GM18508 (cell line): ENCODE results near the gene NOL6.
"Not testable (repeated sequence)": the region's sequence is repeated elsewhere in the genome, so short reads cannot be mapped to it uniquely, and the experiment has no call there.

Source experiments
- ATAC-seq: cut with Tn5 transposase; IDR thresholded peaks from one replicate; pipeline ENCODE4 v1.9.1; 2021; ENCODE audit warnings: moderate number of reproducible peaks; ENCODE audit not compliant: insufficient read depth, unreplicated experiment

Gene NOL6

DNA sequence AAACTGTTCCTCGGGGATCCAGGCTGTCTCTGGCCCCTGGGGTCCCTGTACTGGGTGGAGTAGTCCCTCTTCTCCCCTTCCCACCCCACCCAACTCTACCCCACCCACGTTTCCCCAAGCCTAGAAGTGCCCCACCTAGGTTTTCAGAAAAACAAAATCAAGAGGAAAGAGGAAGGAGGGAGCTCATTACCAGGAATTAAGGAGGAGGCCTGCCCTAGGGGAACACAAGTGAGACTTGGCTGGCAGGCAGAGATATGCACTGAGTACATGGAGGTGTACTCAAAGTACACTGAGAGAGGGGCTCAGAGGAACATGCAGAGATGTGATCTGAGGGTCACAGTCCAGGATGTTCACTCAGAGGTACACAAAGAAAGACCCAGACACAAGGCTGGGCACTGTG lies 36.5 kb downstream of the NOL6 start:
- no peak for ATAC-seq

DNA sequence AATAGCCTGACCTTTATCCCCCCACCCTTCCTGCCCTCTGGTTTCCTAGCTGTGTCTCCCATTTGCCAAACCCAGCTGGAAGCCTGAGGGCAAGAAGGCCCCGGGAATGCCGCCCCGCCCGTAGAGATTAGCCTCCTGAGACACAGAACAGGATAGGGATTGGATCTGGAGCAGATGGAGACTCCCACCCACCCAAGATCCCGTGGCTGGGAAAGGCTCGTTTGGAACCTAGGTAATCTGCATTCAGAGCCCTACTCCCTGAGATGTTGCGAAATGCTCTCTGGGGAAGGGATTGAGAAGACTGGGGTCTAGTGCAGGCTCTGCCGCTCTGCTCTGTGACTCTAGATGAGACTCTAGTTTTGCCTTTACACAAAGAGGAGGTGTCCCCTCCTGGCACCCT lies 37.3 kb downstream of the NOL6 start:
- ATAC-seq = no peak

DNA sequence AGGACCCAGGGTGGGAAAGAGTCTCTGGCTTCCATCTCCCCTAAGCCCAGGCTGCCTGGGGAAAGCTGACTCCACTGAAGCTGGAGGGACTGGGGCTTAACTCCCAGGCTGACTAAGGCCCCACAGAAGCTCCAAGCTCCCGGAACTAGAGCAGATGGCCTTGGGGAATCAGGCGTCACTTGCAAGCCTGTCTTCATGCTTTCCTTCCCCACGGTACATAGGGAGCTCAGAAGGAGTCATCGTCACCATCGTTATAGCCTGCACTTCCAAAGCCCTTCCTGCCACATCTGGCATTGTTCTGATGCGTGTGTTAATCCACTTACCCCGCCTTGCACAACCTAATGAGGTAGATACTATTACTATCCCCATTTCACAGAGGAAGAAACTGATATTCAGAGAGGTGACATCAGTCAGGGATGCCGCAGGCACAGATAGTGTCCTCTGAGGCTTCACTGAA lies 37.9 kb downstream of the NOL6 start:
- ATAC-seq = no peak

DNA sequence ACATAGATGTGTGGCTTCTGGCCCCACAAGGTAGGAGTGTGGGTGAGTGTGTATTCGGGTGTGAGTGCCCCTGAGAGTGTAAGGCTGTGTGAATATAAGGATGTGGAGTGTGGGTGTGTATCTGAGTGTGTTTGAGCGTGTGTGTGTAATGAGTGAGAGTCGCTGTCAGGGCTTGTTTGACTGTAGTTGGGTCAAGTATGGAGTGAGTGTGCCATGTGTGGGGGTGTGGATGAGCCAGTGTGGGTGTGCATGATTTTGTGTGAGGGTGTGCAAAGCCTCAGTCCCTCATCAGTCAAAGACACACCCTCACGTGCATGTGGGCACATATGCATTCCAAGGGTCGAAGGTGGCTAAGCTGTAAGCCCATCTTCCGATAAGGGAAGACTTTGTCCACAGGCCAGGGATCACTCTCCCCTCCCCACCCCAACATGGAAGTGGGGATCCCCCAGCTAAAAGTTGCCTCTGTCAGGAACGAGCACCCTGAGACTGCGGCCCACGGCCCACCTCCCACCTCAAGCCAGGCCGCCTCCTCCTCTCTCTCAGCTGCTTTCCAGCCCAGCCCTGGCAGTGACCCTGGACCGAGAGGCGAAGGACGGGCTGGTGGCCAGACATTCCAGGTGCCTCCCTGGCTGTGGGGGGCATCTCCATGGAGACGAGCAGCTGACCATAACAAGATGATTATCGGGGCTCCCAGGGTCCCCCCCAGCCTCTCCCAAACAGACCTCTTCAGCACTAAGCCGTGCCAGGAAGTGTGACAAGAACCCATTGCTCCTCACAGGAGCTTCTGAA lies 39.2 kb downstream of the NOL6 start:
- ATAC-seq = no peak

DNA sequence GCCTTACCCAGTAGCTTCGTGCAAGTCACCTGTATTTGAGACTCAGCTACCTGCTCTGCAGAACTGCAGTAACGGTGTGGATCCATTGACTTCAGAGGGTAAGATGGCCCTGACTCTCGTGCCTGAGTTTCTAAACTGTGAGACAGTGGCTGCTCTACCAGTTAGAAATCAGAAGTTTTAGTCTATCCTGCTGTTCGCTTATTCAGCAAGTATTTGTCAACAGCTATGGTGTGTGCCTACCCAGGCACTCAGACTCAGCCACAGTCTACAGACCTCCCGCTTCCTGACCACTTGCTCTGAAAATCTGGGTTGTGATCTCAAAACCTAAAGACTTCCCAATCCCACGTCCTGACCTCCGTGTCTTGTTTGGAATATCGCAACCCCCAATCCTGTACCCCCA lies 39.9 kb downstream of the NOL6 start:
- no peak for ATAC-seq

DNA sequence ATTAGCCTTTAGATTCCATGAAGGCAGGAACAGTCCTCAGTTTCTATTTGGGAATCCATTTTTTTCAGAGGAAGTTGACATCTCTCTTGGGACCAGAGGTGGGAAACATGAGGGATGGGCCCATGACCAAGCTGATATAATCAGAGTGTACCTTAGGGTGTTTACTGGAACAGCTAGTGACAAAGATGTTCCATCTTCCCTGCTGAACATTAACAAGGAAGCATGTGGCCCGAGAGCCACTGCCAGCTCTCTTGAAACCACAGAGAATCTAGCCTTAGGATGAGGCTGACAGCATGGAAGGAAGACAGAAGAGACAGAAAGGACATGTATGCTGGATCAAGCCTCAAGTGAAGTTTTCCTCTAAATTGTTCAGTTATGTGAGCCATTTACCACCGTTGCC lies 42.3 kb downstream of the NOL6 start:
- ATAC-seq = no peak

DNA sequence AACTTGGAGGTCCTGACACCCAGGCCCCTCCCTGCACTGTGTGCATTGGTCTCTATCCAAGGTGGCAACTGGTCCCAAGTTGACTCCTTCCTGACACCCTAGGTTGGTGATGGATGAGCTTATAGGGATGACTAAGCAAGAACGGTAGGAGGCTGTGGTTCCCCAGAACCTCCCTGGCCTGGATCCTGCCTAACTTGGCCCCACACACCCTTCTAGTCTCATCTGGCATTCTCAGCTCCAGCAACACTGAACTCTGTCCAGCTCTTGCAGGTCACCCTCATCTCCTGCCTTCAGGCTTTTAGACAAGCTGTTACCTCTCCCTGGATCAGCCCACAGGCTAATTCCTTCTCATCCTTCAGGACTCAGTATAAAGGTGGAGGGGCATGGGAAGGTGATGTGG lies 42.8 kb downstream of the NOL6 start:
- ATAC-seq = no peak

DNA sequence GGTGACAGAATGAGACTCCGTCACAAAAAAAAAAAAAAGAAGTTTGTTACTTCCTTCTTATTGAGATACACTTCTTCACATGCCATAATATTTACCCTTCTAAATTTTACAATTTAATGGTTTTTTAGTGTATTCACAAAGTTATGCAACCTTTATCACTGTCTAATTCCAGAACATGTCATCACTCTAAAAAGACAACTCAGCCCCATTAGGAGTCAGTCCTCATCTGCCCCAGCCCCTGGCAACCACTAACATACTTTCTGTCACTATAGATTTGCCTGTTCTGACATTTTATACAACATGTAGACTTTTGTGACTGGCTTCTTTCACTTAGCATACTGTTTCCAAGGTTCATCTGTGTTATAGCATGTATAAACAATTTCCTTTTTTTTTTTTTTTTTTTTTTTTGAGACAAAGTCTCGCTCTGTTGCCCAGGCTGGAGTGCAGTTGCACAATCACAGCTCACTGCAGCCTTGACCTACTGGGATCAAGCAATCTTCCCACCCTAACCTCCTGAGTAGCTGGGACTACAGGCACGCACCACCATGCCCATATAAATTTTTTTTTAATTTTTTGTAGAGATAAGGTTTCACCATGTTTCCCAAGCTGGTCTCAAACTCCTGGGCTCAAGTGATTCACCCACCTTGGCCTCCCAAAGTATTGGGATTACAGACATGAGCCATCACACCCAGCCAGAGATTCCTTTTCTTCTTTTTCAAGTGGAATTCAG lies 44.3 kb downstream of the NOL6 start:
- ATAC-seq = no peak

DNA sequence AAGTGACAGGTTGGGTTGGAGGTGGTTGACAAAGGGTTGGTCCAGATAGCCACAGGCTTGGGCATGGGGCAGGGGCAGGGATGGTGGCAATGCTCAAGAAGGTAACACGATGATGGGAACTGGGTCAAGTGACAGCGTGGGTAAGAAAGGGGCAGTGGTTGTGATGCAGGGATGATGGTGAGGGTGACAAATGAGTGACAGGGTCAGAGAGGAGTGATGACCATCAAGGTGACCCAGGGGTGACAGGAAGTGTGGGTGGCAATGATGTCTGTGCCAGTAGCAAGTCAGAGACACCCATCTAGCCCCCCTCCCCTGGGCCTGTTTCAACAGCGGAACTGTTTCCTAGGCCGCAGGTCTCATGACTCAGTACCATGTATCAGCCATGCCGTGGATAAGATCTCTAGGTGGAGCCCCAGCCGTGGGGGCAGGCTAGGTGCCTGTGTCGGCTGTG lies 46.9 kb downstream of the NOL6 start:
- no peak for ATAC-seq

DNA sequence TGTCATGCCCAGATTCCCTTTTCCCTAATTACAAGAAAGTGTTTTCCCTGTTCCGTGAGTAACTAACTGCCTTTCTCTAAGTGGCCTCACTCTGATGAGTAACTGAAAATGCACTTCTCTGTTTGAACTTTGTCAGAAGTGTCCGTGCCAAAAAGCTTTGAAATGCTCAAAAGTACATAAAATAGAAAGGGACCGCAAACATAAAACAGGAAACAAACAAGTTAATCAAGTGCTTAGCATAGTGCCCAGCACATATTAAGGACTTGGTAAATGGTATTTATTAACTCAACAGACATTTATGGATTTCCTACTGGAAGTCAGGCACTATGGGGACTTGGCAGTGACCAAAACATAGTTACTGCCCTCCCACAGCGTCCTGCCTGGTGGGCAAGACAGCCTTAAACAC lies 48.6 kb downstream of the NOL6 start:
- ATAC-seq = no peak

DNA sequence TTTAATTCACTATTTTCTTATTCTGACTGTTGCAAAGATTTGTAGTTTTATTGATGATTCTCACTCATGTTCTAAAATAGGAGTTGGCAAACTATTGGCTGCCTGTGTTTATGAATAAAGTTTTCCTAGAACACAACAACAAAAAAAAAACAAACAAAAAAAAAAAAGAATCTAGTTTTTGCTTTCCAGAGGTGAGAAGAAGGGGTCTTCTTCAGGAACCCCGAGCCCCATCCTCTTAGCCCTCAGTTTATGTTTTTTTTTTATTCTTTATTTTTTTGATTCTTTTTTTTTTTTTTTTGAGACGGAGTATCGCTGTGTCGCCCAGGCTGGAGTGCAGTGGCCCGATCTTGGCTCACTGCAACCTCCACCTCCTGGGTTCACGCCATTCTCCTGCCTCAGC lies 49.2 kb downstream of the NOL6 start:
- not testable (repeated sequence) for ATAC-seq

DNA sequence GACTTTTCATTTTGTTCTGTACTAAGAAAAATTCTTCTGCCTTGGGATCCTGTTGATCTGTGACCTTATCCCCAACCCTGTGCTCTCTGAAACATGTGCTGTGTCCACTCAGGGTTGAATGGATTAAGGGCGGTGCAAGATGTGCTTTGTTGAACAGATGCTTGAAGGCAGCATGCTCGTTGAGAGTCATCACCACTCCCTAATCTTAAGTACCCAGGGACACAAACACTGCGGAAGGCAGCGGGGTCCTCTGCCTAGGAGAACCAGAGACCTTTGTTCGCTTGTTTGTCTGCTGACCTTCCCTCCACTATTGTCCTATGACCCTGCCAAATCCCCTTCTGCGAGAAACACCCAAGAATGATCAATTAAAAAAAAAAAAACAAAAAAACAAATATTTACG lies 49.7 kb downstream of the NOL6 start:
- not testable (repeated sequence) for ATAC-seq

DNA sequence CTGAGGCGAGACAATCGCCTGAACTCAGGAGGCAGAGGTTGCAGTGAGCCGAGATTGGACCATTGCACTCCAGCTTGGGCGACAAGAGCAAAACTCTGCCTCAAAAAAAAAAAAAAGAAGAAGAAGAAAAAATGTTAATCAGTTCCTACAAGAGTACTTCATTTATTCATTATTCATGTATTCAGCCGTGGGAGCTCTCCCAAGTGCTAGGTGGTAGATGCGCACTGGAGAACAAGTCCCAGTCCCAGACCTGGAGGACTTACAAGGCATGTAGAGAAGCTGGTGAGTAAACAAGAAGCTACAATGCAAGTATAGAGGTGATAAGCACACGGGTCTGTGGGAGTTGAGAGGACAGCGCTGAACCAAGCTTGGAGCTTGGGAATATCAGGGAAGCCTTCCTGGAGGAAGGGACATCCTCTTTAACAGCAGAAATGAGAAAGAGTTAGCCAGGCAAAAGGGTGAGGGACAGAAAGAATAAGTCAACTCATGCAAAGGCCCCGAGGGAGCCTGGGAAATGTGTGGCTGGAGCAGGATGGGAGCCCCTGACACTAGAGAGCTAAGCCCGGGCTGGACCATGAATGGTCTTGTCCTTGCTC lies 53.9 kb downstream of the NOL6 start:
- ATAC-seq = no peak

DNA sequence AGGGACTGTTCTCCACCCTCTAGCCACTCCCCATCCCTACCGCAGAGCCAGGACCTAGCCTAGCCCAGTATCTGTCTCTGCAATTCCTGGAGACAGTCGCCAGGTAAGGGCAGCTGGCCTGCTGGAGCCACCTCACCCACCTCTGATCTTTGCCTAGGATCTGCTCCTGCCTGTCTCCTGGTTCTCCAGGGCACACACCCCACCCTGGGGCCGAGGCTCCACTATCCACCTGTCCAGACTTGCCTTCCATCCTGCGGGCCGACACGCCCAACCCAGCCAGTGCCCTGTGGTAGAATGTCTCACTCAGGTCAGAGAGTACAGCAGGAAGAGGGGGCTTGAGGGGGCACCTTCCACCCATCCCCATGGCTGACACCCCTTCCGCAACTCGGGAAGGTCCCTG lies 55.6 kb downstream of the NOL6 start:
- ATAC-seq = no peak

DNA sequence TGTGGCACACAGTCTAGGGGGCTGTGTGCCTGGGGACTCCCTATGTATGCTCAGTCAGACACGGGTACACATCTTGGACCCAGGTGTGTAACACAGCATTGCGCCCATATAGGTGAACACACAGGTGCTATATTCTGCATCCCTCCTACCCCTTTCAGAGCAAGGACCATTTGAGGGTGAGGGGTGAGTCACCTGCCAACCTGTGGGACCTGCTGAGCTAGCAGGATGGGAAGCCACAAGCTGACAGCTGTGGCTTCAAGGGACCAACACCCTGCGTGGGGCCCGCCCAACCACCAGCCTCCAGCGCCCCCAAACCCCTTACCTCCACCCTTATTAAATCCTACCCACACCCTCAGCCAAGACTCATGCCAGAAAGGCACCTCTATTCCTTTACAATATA lies 56.7 kb downstream of the NOL6 start:
- no peak for ATAC-seq

DNA sequence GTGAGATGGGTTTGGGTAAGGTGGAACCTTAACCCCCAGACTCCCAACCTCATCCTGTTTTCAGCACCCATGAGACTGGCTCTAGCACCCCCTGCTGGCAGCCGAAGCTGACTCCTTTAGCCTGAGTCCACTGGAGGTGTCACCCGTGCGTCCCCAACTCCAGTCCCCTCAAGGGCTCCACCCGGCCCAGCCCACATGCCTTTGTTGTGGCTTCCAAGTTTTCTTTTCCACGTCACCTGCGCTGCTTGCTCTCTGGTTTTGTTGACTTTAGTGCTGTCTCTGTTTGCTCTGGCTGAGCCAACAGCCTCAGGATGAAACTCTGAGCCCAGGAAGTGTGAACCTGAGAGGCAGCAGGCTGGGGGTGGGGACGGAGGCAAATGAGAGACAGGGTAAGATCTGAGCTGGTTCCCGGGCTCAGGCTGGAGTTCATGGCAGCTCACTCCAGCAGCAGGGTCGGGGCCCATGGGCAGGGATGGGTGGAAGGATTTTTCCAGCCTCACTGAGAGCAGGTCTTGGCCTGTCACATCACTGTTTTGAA lies 58.2 kb downstream of the NOL6 start:
- no peak for ATAC-seq

DNA sequence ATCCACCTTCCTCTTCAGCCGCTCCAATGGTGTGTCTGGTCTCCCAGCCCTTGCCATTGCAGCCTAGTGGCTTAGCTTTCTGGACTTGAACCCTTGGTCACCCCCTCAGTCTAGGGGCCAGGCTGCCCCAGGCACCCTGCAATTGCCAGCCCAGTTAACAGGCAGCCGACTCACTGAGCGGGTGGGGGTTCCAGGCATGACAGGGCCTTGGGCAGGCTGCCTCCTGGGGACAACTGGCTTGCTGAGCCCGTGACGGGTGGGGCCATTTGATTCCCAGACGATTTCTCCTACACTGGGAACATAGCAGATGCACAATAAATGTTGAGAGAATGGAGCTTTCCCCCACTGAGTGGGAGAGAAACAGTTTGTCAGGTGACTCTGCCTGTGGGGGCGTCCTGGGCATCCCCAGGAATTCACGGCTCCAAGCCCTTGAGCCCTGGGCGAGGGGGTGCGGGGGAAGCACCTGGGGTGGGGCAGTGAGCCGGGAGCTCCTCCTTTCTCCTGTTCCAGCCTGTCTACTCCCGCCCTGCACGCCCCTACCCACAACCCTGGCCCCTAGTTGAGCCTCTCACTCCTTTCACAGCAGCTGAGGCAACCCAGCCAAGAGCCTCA lies 58.7 kb downstream of the NOL6 start:
- no peak for ATAC-seq

DNA sequence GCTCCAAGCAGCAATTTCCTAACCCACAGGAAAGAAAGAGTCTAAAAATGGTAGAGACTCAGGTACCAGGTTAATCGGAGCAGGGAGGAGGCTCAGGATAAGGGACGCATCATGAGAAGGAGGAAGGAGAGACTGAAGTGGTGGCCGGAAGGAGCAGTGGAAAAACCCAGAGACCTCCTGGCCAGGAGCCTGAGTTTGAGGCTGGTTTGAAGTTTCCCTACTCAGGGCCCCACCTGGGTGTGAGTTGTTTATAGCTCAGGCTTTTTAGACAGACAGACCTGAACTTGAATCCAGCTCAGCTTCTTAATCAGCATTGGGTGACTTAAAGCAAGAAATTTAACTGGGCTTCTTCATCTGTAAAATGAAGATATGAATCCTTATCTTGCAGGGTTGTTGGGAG lies 59.5 kb downstream of the NOL6 start:
- ATAC-seq = no peak
